SK-N-SH treated with all-trans-retinoic acid at 6 μM for 48 hours (cell line): ENCODE data around the gene SEH1L.

Experiments
- ISL1 ChIP-seq: fragments of 250-450 bp; sonication (Bioruptor Pico); IDR thresholded peaks from 2 replicates; pipeline ENCODE4 v2.1.2; 2022; ENCODE audit warnings: mild to moderate bottlenecking, moderate library complexity
- RARB ChIP-seq: fragments of 250-450 bp; sonication (Bioruptor Pico); IDR thresholded peaks from 2 replicates; pipeline ENCODE4 v1.8.0; 2021; ENCODE audit warnings: mild to moderate bottlenecking, moderate library complexity
- SNAI2 ChIP-seq: fragments of 250-450 bp; sonication (Bioruptor Pico); IDR thresholded peaks from 2 replicates; pipeline ENCODE4 v1.5.0; 2020; ENCODE audit warnings: mild to moderate bottlenecking, moderate library complexity
- TCF4 ChIP-seq: fragments of 250-450 bp; sonication (Bioruptor Pico); IDR thresholded peaks from 2 replicates; pipeline ENCODE4 v1.8.0; 2021; ENCODE audit warnings: mild to moderate bottlenecking, moderate library complexity, borderline replicate concordance
- ZFP3 ChIP-seq: fragments of 250-450 bp; sonication (Bioruptor Pico); IDR thresholded peaks from 2 replicates; pipeline ENCODE4 v1.5.0; 2020; ENCODE audit warnings: mild to moderate bottlenecking, moderate library complexity
- ZFP30 ChIP-seq: fragments of 450-650 bp; formaldehyde crosslinking; IDR thresholded peaks from 2 replicates; pipeline ENCODE4 v1.5.0; 2022; ENCODE audit warnings: mild to moderate bottlenecking, moderate library complexity
- ZNF8 ChIP-seq: fragments of 450-650 bp; formaldehyde crosslinking; IDR thresholded peaks from 2 replicates; pipeline ENCODE4 v1.5.0; 2020; ENCODE audit warnings: mild to moderate bottlenecking, moderate library complexity
- TF ChIP-seq, protein P1 (sequence below): fragments of 250-450 bp; sonication (Bioruptor Pico); IDR thresholded peaks from 2 replicates; pipeline ENCODE4 v1.8.0; 2021; ENCODE audit warnings: low read depth, mild to moderate bottlenecking, moderate library complexity, borderline replicate concordance
- TF ChIP-seq, protein P2 (sequence below): fragments of 250-450 bp; sonication (Bioruptor Pico); IDR thresholded peaks from 2 replicates; pipeline ENCODE4 v1.5.0; 2020; ENCODE audit warnings: mild to moderate bottlenecking, moderate library complexity

DNA sequence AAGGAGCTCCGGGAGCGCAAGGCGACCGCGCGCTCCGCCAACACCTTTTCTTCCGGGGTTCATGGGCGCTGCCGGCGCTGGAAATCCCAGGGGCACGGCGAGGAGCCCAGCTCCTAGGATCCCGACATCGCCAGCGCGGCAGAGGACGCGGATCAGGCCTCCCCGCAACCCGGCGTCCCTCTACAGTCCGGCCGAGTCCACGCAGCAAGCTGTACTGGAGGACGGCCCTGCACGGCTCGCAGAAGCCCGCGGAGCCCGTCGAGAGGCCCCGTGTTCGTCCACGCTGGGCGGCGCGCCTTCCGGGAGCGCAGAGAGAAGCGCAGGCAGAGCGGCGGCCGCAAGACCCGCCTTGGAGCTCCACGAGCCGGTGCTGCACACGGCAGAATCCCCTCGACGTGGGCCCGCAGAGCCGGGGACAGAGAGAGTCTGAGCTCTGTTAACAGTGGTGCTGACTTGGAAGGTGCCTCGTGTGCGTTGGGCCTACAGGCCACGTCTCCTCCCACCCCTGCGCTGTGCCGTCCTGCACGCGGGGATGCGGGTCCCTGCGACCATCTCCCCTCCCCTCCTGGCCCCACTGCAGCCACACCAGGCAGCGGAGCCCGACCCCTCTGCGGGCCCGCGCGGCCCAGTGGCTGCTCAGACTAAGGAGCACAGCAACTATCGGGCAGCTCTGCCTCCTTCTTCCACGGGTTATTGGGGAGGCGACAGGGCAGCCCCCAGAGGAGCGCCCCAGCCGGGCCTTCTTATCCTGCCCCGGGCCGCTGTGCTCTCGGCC lies 35.7 kb upstream of the SEH1L start:
- TF ChIP-seq SNAI2 (CRISPR knock-in tag) (no peak), ZFP30 (CRISPR knock-in tag) (no peak), ZFP3 (CRISPR knock-in tag) (no peak), ZNF8 (CRISPR knock-in tag) (no peak), ISL1 (CRISPR knock-in tag) (no peak), TCF4 (CRISPR knock-in tag) (no peak), RARB (CRISPR knock-in tag) (no peak)
- TF ChIP-seq, protein P1, sequence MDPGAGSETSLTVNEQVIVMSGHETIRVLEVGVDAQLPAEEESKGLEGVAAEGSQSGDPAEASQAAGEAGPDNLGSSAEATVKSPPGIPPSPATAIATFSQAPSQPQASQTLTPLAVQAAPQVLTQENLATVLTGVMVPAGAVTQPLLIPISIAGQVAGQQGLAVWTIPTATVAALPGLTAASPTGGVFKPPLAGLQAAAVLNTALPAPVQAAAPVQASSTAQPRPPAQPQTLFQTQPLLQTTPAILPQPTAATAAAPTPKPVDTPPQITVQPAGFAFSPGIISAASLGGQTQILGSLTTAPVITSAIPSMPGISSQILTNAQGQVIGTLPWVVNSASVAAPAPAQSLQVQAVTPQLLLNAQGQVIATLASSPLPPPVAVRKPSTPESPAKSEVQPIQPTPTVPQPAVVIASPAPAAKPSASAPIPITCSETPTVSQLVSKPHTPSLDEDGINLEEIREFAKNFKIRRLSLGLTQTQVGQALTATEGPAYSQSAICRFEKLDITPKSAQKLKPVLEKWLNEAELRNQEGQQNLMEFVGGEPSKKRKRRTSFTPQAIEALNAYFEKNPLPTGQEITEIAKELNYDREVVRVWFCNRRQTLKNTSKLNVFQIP (CRISPR knock-in tag), result no peak
- TF ChIP-seq, protein P2, sequence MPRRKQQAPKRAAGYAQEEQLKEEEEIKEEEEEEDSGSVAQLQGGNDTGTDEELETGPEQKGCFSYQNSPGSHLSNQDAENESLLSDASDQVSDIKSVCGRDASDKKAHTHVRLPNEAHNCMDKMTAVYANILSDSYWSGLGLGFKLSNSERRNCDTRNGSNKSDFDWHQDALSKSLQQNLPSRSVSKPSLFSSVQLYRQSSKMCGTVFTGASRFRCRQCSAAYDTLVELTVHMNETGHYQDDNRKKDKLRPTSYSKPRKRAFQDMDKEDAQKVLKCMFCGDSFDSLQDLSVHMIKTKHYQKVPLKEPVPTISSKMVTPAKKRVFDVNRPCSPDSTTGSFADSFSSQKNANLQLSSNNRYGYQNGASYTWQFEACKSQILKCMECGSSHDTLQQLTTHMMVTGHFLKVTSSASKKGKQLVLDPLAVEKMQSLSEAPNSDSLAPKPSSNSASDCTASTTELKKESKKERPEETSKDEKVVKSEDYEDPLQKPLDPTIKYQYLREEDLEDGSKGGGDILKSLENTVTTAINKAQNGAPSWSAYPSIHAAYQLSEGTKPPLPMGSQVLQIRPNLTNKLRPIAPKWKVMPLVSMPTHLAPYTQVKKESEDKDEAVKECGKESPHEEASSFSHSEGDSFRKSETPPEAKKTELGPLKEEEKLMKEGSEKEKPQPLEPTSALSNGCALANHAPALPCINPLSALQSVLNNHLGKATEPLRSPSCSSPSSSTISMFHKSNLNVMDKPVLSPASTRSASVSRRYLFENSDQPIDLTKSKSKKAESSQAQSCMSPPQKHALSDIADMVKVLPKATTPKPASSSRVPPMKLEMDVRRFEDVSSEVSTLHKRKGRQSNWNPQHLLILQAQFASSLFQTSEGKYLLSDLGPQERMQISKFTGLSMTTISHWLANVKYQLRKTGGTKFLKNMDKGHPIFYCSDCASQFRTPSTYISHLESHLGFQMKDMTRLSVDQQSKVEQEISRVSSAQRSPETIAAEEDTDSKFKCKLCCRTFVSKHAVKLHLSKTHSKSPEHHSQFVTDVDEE (CRISPR knock-in tag), result no peak
